NCI-H226 (cell line): ENCODE measurements around the gene MALRD1.

Experiments used
- DNase-seq: peaks from one replicate; pipeline ENCODE4 v3.0.0-alpha.2; 2015

MALRD1 gene

GRCh38 chr10:19111501-19112267 lies 63.1 kb downstream of the MALRD1 start:
- no peak for DNase-seq

- no peak for DNase-seq
Observed at GRCh38 chr10:19117438-19117837, 68.8 kb downstream of the MALRD1 start.

GRCh38 chr10:19119191-19119590 lies 70.6 kb downstream of the MALRD1 start:
- no peak for DNase-seq

- DNase-seq: no peak
Observed at GRCh38 chr10:19120381-19120908, 71.8 kb downstream of the MALRD1 start.

GRCh38 chr10:19133992-19134391 lies 85.4 kb downstream of the MALRD1 start:
- DNase-seq: no peak

- DNase-seq: no peak
Observed at GRCh38 chr10:19142967-19143366, 94.4 kb downstream of the MALRD1 start.

GRCh38 chr10:19144206-19144605 lies 95.6 kb downstream of the MALRD1 start:
- DNase-seq: no peak

- no peak for DNase-seq
Observed at GRCh38 chr10:19154375-19154774, 105.8 kb downstream of the MALRD1 start.

- DNase-seq: no peak
Observed at GRCh38 chr10:19158358-19158757, 109.8 kb downstream of the MALRD1 start.

GRCh38 chr10:19158870-19159269 lies 110.3 kb downstream of the MALRD1 start:
- DNase-seq: no peak

GRCh38 chr10:19164461-19164860 lies 115.9 kb downstream of the MALRD1 start:
- no peak for DNase-seq

- peak; percentile 13 for DNase-seq
Observed at GRCh38 chr10:19168584-19168983, 120.0 kb downstream of the MALRD1 start.

- peak; percentile 56 for DNase-seq
Observed at GRCh38 chr10:19169041-19169440, 120.4 kb downstream of the MALRD1 start.

- no peak for DNase-seq
Observed at GRCh38 chr10:19169684-19170083, 121.1 kb downstream of the MALRD1 start.

GRCh38 chr10:19178675-19179074 lies 130.1 kb downstream of the MALRD1 start:
- no peak for DNase-seq

- no peak for DNase-seq
Observed at GRCh38 chr10:19184891-19185290, 136.3 kb downstream of the MALRD1 start.

GRCh38 chr10:19194866-19195265 lies 146.3 kb downstream of the MALRD1 start:
- peak; percentile 60 for DNase-seq

- DNase-seq: no peak
Observed at GRCh38 chr10:19195698-19196097, 147.1 kb downstream of the MALRD1 start.

GRCh38 chr10:19200211-19200610 lies 151.6 kb downstream of the MALRD1 start:
- DNase-seq: no peak

- no peak for DNase-seq
Observed at GRCh38 chr10:19204246-19204917, 155.8 kb downstream of the MALRD1 start.

- DNase-seq: no peak
Observed at GRCh38 chr10:19209319-19209718, 160.7 kb downstream of the MALRD1 start.

- DNase-seq: no peak
Observed at GRCh38 chr10:19212590-19212989, 164.0 kb downstream of the MALRD1 start.

- DNase-seq: no peak
Observed at GRCh38 chr10:19221216-19221615, 172.6 kb downstream of the MALRD1 start.

GRCh38 chr10:19226025-19226424 lies 177.4 kb downstream of the MALRD1 start:
- no peak for DNase-seq
